Erythroblast (primary cell): ENCODE measurements around the gene CLTCL1.

Experiments used
- GATA1 ChIP-seq: IDR thresholded peaks from 2 replicates; pipeline ENCODE4 v1.6.1; 2011; ENCODE audit warnings: low read depth, mild to moderate bottlenecking, control low read depth, low read length, moderate library complexity
- POLR2A ChIP-seq: IDR thresholded peaks from 2 replicates; pipeline ENCODE4 v1.6.1; 2011; ENCODE audit warnings: mild to moderate bottlenecking, low read length

DNA sequence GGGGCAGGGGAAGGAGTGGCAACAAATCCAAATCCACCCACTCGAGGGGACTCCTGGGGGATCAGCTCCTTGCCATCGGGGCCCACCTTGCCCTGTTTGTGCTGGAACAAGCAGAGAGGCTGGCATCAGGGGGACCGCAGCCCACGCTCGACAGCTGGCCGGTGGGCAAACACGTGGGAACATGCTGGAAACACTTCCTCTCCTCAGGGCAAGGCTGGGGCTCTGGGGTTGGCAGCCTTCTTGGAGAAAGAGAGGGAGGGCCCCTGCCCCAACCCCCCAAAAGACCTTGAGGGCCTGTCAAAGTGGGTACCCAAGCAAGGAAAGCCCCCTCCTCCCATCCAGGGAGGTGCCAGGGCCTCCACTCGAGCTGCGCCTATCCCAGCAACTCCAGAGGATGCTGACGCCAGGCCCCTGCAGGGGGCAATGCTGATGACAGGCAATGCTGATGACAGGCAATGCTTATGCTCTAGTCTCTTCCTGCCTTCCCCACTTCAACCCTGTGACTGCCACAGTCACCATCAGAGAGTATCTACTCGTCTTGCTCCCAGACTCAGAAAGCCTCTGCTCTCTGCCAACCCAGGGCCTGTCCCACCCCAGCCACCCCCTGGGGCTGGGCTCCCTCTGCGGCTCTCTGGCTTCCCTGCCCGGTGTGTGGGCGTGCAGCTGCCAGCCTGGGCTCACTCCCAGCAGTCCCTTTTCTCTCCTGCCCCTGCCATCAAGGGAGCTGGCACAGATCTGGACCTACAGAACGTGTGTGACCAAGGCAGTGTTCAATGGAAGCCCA lies 153.1 kb downstream of the CLTCL1 start:
- no peak for TF ChIP-seq POLR2A
- no peak for TF ChIP-seq GATA1
